SK-N-SH treated with all-trans-retinoic acid at 6 μM for 48 hours (cell line): ENCODE results near the gene BCKDHB.

ENCODE experiments used
- ISL1 ChIP-seq: fragments of 250-450 bp; sonication (Bioruptor Pico); IDR thresholded peaks from 2 replicates; pipeline ENCODE4 v2.1.2; 2022; ENCODE audit warnings: mild to moderate bottlenecking, moderate library complexity
- TCF4 ChIP-seq: fragments of 250-450 bp; sonication (Bioruptor Pico); IDR thresholded peaks from 2 replicates; pipeline ENCODE4 v1.8.0; 2021; ENCODE audit warnings: mild to moderate bottlenecking, moderate library complexity, borderline replicate concordance
- ZFP3 ChIP-seq: fragments of 250-450 bp; sonication (Bioruptor Pico); IDR thresholded peaks from 2 replicates; pipeline ENCODE4 v1.5.0; 2020; ENCODE audit warnings: mild to moderate bottlenecking, moderate library complexity
- ZNF70 ChIP-seq: fragments of 450-650 bp; formaldehyde crosslinking; IDR thresholded peaks from 2 replicates; pipeline ENCODE4 v1.5.0; 2020; ENCODE audit warnings: mild to moderate bottlenecking, moderate library complexity
- TF ChIP-seq, protein P1 (sequence below): fragments of 250-450 bp; sonication (Bioruptor Pico); IDR thresholded peaks from 2 replicates; pipeline ENCODE4 v1.8.0; 2020; ENCODE audit warnings: mild to moderate bottlenecking, moderate library complexity, borderline replicate concordance

DNA sequence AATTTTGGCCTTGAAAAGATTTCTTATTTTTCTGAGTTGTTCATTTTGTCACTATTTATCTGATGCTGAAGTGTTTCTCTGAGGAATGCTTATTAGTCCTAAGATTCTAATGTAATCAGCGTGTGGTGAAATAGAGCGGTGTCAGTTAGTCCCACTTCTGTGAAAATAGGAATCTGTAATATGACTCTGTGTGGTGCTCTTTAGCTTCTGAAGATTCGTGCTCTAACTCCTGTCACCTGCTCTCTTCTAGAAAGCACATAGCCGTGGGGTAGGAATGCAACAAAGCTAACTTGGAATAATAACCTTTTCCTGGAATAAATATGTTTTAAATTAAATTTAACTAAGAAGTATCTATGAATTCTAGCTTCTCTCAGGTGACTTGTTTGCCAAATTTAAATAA lies 90.4 kb downstream of the BCKDHB start:
- TF ChIP-seq ZFP3 (no peak), ZNF70 (CRISPR knock-in tag) (no peak), TCF4 (CRISPR knock-in tag) (no peak), ISL1 (no peak)
- TF ChIP-seq, protein P1, sequence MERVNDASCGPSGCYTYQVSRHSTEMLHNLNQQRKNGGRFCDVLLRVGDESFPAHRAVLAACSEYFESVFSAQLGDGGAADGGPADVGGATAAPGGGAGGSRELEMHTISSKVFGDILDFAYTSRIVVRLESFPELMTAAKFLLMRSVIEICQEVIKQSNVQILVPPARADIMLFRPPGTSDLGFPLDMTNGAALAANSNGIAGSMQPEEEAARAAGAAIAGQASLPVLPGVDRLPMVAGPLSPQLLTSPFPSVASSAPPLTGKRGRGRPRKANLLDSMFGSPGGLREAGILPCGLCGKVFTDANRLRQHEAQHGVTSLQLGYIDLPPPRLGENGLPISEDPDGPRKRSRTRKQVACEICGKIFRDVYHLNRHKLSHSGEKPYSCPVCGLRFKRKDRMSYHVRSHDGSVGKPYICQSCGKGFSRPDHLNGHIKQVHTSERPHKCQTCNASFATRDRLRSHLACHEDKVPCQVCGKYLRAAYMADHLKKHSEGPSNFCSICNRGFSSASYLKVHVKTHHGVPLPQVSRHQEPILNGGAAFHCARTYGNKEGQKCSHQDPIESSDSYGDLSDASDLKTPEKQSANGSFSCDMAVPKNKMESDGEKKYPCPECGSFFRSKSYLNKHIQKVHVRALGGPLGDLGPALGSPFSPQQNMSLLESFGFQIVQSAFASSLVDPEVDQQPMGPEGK (CRISPR knock-in tag) = no peak
